ENCODE data around the gene MED26.

Gene MED26

DNA sequence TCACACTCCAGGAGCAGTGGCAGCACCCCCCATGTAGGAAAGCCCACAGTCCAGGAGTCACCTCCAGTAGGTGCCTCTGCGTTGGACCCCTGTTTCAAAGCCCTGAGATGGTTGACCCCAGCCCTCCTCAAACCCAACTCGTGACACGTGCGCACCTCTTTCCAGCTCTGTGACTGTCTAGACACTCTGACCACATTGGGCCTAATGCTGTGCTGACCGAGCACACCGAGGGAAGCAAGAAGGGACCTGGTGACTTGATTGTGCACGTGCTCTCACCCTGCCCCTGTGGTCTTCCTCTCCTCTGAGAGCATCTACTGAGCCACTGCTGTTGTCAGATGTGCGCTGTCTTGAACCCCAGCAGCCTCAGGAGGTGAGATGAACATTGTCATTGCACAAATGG, 32.9 kb downstream of the MED26 start:
- no peak overlapping the region for H3K9ac ChIP-seq (ENCODE audit: low read depth, low read length)

DNA sequence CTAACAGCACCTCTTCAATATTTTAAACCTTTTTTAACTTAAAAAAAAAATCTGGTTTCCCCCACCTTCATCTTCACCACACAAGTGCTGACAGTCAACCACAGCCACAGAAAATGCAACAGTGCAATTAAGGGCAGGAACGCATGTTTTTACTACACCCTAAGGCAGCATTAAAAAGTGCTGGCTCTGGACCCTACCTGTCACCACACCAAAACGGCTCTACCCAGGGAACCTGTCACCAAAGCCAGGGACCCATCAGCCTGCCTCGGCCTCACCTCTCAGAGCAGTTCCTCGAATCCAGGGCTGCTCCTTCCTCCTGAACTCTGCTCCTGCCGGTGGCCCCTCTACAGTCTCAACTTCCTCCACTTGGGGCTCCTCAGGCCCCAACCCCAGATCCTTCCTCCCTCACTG, 33.3 kb downstream of the MED26 start:
- no peaks in the 10 kb centered on the region for H3K27me3 ChIP-seq (ENCODE audit: insufficient read depth, low read length)
- H3K9ac ChIP-seq (ENCODE audit: low read depth, low read length) = no peak overlapping the region
- no peak overlapping the region for H3K27ac ChIP-seq (ENCODE audit: low read length)
- no peak overlapping the region for H3K4me3 ChIP-seq (ENCODE audit: low read length)
- H3K36me3 ChIP-seq (ENCODE audit: insufficient read depth, low read depth, low read length) = no peaks in the 10 kb centered on the region
- no peaks in the 10 kb centered on the region for H3K9me3 ChIP-seq (ENCODE audit: insufficient read depth, low read depth, low read length)
- peaks cover 13% of the 10 kb centered on the region; the same call in 1 of the 2 replicates for H3K4me1 ChIP-seq (ENCODE audit: insufficient read depth, low read length)

More for the DNA sequence above, 32.9 kb downstream of the MED26 start:
- Histone ChIP-seq H3K27me3 (ENCODE audit: insufficient read depth, low read length) (no peaks in the 10 kb centered on the region), H3K4me1 (ENCODE audit: insufficient read depth, low read length) (peaks cover 13% of the 10 kb centered on the region; the same call in 1 of the 2 replicates), H3K27ac (ENCODE audit: low read length) (no peak overlapping the region), H3K36me3 (ENCODE audit: insufficient read depth, low read depth, low read length) (no peaks in the 10 kb centered on the region), H3K9me3 (ENCODE audit: insufficient read depth, low read depth, low read length) (no peaks in the 10 kb centered on the region), H3K4me3 (ENCODE audit: low read length) (no peak overlapping the region)

DNA sequence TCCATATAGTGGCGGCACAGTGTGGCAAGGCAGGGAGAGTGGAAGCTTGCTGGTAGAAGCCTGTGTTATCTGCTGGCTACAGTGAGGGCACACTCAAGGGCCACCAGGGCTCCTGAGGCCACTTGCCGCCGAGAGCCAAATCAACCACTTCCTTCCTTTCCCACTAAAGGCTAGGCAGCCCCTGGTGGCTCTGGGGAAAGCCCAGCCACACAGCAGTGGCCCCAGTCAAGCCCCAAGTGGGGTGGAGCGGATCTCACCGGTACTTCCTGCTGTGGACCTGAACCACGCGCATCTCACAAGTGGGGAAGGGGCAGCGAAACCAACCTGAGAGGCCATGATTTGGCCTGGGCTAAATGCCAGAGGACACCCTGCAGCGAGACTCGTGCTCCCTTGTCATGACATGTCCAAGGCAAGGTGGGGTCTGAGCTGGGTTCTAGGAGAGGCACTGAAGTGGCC, 33.8 kb downstream of the MED26 start:
- H3K27me3 ChIP-seq (ENCODE audit: insufficient read depth, low read length) = no peaks in the 10 kb centered on the region
- peaks cover 13% of the 10 kb centered on the region; the same call in 1 of the 2 replicates for H3K4me1 ChIP-seq (ENCODE audit: insufficient read depth, low read length)
- H3K9me3 ChIP-seq (ENCODE audit: insufficient read depth, low read depth, low read length) = no peaks in the 10 kb centered on the region
- no peak overlapping the region for H3K4me3 ChIP-seq (ENCODE audit: low read length)
- H3K9ac ChIP-seq (ENCODE audit: low read depth, low read length) = no peak overlapping the region
- no peak overlapping the region for H3K27ac ChIP-seq (ENCODE audit: low read length)
- no peaks in the 10 kb centered on the region for H3K36me3 ChIP-seq (ENCODE audit: insufficient read depth, low read depth, low read length)

DNA sequence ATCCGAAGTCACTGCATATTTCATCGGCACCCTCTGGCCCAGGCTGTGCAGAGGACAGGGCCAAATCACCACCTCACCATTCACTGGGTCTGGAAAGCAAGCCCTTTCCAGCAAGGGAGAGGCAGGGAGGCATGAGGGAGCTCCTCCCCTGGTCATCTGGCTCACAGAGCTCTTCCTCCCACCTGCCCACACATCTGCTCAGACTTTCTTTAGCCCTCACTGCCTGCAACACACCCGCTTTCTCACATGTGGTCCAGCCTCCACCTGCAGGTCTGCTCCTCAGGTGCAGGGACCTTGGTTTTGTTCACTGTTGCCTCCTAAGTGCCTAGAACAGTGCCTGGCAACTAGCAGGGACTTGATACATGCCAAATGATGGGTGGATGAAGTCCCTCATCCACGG, 34.8 kb downstream of the MED26 start:
- H3K27ac ChIP-seq (ENCODE audit: low read length) = no peak overlapping the region
- no peaks in the 10 kb centered on the region for H3K27me3 ChIP-seq (ENCODE audit: insufficient read depth, low read length)
- no peaks in the 10 kb centered on the region for H3K9me3 ChIP-seq (ENCODE audit: insufficient read depth, low read depth, low read length)
- H3K4me1 ChIP-seq (ENCODE audit: insufficient read depth, low read length) = peaks cover 17% of the 10 kb centered on the region
- no peak overlapping the region for H3K4me3 ChIP-seq (ENCODE audit: low read length)
- no peak overlapping the region for H3K9ac ChIP-seq (ENCODE audit: low read depth, low read length)
- no peaks in the 10 kb centered on the region for H3K36me3 ChIP-seq (ENCODE audit: insufficient read depth, low read depth, low read length)

DNA sequence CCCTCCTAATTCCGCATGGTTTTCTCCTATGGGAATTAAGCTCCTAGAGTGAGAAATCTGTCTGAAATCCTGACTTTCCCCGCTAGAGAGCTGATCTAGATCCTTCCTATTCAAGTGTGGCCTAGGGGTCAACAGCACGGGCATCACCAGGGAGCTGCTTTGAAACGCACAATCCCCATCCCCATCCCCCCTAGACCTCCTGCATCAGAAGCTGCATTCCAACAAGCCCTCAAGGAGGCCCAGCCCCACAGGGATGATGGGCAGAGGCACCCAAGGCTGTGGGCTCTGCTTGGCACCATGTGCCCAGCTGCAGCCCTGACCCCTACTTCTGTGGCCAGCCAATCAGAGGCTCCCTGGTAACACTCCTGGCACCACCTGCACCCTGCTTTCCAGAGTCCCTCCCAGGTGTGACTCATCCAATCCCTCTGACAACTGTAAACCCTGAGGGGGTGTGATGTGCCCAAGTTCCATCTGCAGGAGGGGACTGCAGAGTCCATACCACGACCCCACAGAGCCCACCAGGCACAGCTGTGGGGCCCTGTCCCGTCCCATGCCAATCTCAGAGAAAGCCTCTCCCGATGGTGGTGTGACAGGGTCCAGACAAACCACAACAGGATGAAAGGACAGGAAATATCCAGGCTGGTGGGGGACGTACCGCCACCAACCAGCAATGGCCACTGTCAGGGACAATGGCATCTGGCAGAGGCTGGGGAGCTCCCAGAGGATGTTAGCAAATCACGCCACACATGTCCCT, 36.0 kb downstream of the MED26 start:
- Histone ChIP-seq H3K4me3 (ENCODE audit: low read length) (no peak overlapping the region), H3K4me1 (ENCODE audit: insufficient read depth, low read length) (peaks cover 29% of the 10 kb centered on the region), H3K9me3 (ENCODE audit: insufficient read depth, low read depth, low read length) (no peaks in the 10 kb centered on the region), H3K27me3 (ENCODE audit: insufficient read depth, low read length) (no peaks in the 10 kb centered on the region), H3K27ac (ENCODE audit: low read length) (no peak overlapping the region), H3K36me3 (ENCODE audit: insufficient read depth, low read depth, low read length) (no peaks in the 10 kb centered on the region), H3K9ac (ENCODE audit: low read depth, low read length) (no peak overlapping the region)

DNA sequence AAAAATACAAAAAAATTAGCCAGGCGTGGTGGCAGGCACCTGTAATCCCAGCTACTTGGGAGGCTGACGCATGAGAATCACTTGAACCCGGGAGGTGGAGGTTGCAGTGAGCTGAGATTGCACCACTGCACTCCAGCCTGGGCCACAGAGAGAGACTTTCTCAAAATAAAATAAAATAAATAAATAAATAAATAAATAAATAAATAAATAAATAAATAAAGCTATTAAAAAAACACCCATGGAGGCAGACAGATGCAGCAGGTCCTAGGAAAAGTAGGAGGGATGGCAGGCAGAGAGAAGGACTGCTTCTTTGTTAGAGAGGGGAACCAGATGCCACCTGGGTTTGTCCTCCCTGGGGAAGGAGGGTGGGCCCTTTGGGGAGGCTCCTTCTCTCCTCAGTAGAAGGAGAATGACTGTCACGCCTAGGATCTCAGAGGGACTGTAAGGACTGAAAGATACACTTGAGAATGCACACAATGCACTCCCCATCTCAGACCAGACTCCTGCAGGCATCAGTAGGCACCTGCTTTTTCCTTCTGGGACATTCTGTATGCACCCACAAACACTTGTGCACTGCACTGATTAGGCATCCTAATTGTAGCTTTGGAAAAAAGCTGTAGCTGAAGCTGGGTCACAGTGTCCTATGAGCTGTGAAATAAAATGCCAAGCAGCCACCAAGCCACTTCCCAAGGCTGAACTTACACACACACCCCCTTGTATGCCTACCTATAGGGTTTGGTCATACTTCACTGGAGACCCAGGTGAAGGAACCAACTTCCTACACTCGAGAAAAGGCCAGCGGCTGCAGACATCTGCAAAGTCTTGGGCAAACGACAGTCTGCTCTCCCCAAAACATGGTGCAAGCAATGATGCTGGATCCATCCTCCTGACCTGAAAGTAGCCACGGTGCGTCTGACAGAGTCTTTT, 36.9 kb downstream of the MED26 start:
- Histone ChIP-seq H3K9ac (ENCODE audit: low read depth, low read length) (no peak overlapping the region), H3K36me3 (ENCODE audit: insufficient read depth, low read depth, low read length) (no peaks in the 10 kb centered on the region), H3K9me3 (ENCODE audit: insufficient read depth, low read depth, low read length) (no peaks in the 10 kb centered on the region), H3K4me1 (ENCODE audit: insufficient read depth, low read length) (peaks cover 31% of the 10 kb centered on the region), H3K27ac (ENCODE audit: low read length) (no peak overlapping the region), H3K27me3 (ENCODE audit: insufficient read depth, low read length) (no peaks in the 10 kb centered on the region), H3K4me3 (ENCODE audit: low read length) (no peak overlapping the region)

DNA sequence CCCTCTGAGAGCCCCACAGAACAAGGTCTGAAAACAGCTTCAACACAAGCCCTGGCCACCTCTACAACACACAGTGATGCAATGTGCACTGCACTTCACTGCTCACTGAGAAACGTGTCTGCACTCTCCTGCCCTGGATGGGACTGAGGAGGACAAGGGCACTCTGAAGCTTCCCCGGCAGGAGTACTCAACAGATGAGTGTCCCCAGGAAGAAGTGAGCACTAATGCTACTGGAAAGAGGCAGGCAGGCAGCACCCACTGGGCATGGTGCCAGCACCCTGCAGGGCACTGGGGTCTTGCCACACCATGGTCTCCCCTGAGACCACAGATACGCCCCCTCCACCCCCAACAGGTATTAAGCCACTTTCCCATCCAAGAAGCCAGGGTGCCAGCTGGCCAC, 38.1 kb downstream of the MED26 start:
- no peak overlapping the region for H3K9ac ChIP-seq (ENCODE audit: low read depth, low read length)
- H3K27ac ChIP-seq (ENCODE audit: low read length) = no peak overlapping the region
- no peaks in the 10 kb centered on the region for H3K36me3 ChIP-seq (ENCODE audit: insufficient read depth, low read depth, low read length)
- H3K4me1 ChIP-seq (ENCODE audit: insufficient read depth, low read length) = peaks cover 38% of the 10 kb centered on the region
- no peaks in the 10 kb centered on the region for H3K9me3 ChIP-seq (ENCODE audit: insufficient read depth, low read depth, low read length)
- H3K27me3 ChIP-seq (ENCODE audit: insufficient read depth, low read length) = no peaks in the 10 kb centered on the region
- no peak overlapping the region for H3K4me3 ChIP-seq (ENCODE audit: low read length)

DNA sequence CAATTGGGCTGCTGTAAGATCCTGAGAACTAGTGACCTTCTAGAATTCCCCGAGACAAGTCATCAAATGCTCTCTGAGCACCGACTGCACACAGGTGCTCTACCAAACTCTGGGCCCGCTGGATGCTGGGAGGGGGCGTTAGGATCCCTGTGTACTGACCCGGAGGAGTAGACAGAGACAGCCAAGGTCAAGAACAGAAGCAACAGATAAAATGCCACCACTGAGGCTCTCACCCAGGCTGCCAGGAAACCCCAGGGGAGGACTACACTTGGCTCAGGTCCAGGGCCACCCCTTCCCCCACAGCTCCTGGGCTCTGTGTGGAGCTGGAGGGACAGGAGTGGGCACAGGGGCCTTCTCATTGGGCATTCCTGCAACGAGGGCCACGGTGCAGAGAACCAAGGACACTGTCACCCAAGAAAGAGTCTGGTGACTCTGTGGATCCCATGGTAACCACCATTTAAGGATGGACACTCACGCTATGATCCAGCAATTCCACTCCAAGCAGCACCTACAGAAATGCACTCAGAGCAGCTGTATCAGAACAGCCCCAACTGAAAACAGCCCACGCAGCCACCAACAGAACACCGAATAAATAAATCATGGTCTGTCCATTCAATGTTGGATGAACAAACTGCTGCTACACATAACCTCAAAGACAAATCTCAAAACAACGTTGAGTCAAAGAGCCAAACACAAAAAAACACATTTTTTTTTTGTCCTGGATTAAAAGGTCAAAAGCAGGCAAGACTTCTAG, 39.0 kb downstream of the MED26 start:
- Histone ChIP-seq H3K27ac (ENCODE audit: low read length) (no peak overlapping the region), H3K36me3 (ENCODE audit: insufficient read depth, low read depth, low read length) (no peaks in the 10 kb centered on the region), H3K27me3 (ENCODE audit: insufficient read depth, low read length) (no peaks in the 10 kb centered on the region), H3K4me1 (ENCODE audit: insufficient read depth, low read length) (peaks cover 43% of the 10 kb centered on the region), H3K4me3 (ENCODE audit: low read length) (no peak overlapping the region), H3K9me3 (ENCODE audit: insufficient read depth, low read depth, low read length) (no peaks in the 10 kb centered on the region), H3K9ac (ENCODE audit: low read depth, low read length) (no peak overlapping the region)

DNA sequence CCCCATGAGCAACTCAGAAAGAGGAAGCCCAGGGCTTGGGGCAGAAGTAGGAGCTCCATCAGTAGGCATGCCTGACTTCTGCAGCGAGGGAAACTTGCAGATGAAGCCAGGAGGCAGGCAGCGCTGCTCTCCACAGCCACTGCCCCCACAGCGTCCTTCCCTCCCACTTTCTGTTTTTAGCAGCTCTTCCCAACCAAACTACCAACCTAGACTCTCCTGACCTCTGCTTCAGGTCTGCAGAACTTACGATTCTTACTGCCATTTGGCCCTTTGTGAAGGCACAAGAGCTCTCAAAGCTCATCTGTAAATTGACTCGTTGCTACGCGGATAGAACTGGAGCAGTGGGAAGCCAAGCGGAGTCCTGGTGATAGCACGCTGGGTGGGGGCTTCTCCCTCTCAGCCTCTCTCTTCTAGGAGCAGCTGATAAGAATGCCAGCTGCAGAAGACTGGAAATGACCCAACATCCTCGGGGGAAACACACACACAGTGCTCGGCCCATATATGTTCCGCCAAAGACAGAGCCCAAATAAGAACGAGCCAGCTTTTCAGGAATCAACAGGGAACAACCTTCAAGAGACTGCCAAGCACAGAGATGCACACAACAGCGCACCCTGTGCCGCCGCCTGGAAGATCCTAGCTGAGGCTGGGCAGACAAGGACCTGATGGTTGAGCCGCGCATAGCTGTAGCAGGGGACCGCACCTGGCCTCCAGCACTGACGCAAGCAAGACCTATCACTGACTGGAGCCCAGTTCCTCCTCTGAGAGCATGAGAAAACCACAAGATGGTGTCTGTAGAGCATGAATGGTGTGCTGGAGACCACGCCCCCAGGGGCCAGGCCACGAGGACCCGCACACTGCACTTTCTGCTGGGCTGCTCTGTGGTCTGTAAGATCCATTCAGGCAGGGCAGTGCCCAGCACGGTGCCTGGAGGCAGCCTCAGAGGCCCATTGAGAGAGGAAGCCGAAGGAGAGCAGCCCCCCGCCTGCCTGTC, 39.9 kb downstream of the MED26 start:
- Histone ChIP-seq H3K27ac (ENCODE audit: low read length) (no peak overlapping the region), H3K4me3 (ENCODE audit: low read length) (no peak overlapping the region), H3K9me3 (ENCODE audit: insufficient read depth, low read depth, low read length) (no peaks in the 10 kb centered on the region), H3K4me1 (ENCODE audit: insufficient read depth, low read length) (peaks cover 47% of the 10 kb centered on the region), H3K27me3 (ENCODE audit: insufficient read depth, low read length) (no peaks in the 10 kb centered on the region), H3K36me3 (ENCODE audit: insufficient read depth, low read depth, low read length) (no peaks in the 10 kb centered on the region), H3K9ac (ENCODE audit: low read depth, low read length) (no peak overlapping the region)

DNA sequence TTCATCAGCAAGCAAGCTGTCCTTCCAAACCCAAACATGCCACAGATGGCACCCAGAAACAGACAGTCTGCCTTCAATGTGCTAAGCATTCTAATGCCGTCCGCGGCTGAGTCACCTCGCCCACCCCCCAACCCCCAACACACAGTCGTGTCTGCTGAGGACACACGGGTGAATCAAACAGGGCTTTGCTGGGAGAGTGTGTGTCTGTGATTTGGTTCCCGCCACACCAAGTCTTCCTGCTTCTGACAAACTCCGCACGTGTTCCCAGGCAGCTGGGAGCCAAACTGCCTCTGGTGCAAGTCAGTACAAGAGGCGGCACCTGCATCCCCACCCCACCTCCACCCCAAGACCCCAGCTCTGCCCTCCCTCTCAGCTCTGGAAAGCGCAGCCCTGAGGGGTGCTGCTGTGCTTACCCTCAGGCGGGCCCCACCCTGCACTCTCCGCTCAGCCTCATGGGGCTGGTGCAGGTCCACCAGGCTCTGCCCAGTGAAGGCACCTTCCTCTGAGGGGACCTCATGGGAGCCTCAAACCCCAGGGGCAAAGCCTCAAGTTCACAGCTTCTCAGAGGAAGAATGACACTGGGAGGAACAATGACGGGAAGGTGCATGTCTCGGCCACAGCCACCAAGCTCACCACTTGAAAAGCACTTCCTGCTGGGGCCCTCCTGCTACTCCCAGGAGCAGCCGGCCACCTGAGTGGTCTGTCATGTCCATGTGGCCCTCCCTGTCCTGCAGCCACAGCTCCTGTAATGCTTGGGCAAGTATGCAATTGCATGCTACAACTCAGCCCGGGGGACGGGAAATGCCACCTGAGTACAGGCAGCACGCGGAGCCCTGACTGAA, 40.8 kb downstream of the MED26 start:
- Histone ChIP-seq H3K36me3 (ENCODE audit: insufficient read depth, low read depth, low read length) (no peaks in the 10 kb centered on the region), H3K27ac (ENCODE audit: low read length) (no peak overlapping the region), H3K27me3 (ENCODE audit: insufficient read depth, low read length) (no peaks in the 10 kb centered on the region), H3K4me1 (ENCODE audit: insufficient read depth, low read length) (peaks cover 43% of the 10 kb centered on the region), H3K9me3 (ENCODE audit: insufficient read depth, low read depth, low read length) (no peaks in the 10 kb centered on the region), H3K9ac (ENCODE audit: low read depth, low read length) (no peak overlapping the region), H3K4me3 (ENCODE audit: low read length) (no peak overlapping the region)
